Measurements from ENCODE around the gene IL1F10.
A peak's percentile ranks its signal among the peaks of the same experiment; 100 is the strongest.

IL1F10 gene

GRCh38 chr2:113060396-113060795 is 7.4 kb upstream of the IL1F10 start:
- DNase-seq, result no peak

GRCh38 chr2:113060796-113061195 is 7.0 kb upstream of the IL1F10 start:
- DNase-seq, result no peak

- no peak for DNase-seq
These were observed 6.5 kb upstream of the IL1F10 start for GRCh38 chr2:113061241-113061640.

GRCh38 chr2:113061896-113062770 is 5.6 kb upstream of the IL1F10 start:
- DNase-seq, result no peak

- no peak for DNase-seq
These were observed 3.5 kb upstream of the IL1F10 start for GRCh38 chr2:113064281-113064680.

GRCh38 chr2:113064898-113065297 is 2.9 kb upstream of the IL1F10 start:
- no peak for DNase-seq

GRCh38 chr2:113068249-113068648 is 479 bp downstream of the IL1F10 start:
- no peak for DNase-seq

- DNase-seq, result no peak
These were observed 1.1 kb downstream of the IL1F10 start for GRCh38 chr2:113068706-113069485.

- no peak for DNase-seq
These were observed 2.2 kb downstream of the IL1F10 start for GRCh38 chr2:113069676-113070605.

- DNase-seq, result no peak
These were observed 2.8 kb downstream of the IL1F10 start for GRCh38 chr2:113070606-113070975.

- DNase-seq, result no peak
These were observed 4.8 kb downstream of the IL1F10 start for GRCh38 chr2:113072584-113072983.

GRCh38 chr2:113073325-113073834 is 5.6 kb downstream of the IL1F10 start:
- DNase-seq, result no peak

- no peak for DNase-seq
These were observed 7.3 kb downstream of the IL1F10 start for GRCh38 chr2:113075030-113075429.

- DNase-seq, result no peak
These were observed 7.8 kb downstream of the IL1F10 start for GRCh38 chr2:113075600-113075999.

- no peak for DNase-seq
These were observed 9.3 kb downstream of the IL1F10 start for GRCh38 chr2:113076954-113077669.

- no peak for DNase-seq
These were observed 10.2 kb downstream of the IL1F10 start for GRCh38 chr2:113077921-113078320.

GRCh38 chr2:113078350-113078839 is 10.6 kb downstream of the IL1F10 start:
- DNase-seq, result no peak

GRCh38 chr2:113079131-113079530 is 11.4 kb downstream of the IL1F10 start:
- no peak for DNase-seq

- peak; percentile 79 to 83 for DNase-seq
These were observed 12.4 kb downstream of the IL1F10 start for GRCh38 chr2:113080134-113080533.

- no peak for DNase-seq
These were observed 13.9 kb downstream of the IL1F10 start for GRCh38 chr2:113081488-113082210.

- DNase-seq, result peak in 1 of 2 experiments; percentile 43
These were observed 15.5 kb downstream of the IL1F10 start for GRCh38 chr2:113083296-113083695.

Measured in activated T-cell treated with anti-CD3 and anti-CD28 coated beads, Interleukin-2, amount 50 U/mL, for 48 hours (primary cell).